NCI-H128 (cell line): ENCODE data around the gene AAK1.
"Not testable (repeated sequence)": the region's sequence is repeated elsewhere in the genome, so short reads cannot be mapped to it uniquely, and the experiment has no call there.

Experiments
- DNase-seq: peaks from one replicate; lab custom pipeline; 2025; ENCODE audit not compliant: unreplicated experiment; lab: John Stamatoyannopoulos, UW

Gene AAK1

DNA sequence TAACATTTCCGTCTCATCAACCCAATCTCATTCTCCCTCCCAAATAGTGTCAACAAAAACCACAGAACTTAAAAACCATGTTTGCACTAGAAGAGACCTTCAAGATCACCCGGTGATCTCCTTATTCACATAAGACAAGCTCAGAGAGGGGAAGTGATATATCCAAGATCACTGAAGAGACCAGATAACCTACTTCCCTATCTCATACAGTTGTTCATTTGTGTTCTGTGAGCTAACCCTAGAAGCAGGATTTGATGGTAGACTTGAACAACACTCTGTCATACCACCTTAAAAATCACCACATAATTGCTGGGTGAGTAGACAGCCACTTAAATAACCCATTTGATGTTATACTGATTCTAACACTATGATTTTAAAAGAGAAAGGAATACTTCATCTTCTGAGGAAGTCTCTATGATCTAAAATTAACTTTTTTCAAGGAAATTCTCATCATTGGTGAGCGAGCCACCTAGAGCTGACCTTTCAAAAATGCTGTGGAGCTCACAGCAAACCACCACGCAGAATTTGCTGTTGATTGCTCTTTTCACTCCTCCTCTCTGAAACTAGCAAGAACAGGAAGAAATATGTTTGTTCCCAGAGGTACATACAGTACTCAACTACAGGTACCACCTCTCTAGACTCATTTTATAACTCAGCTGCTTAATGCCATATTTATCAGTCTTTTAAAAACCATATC lies 15.1 kb downstream of the AAK1 start:
- DNase-seq, result no peak

DNA sequence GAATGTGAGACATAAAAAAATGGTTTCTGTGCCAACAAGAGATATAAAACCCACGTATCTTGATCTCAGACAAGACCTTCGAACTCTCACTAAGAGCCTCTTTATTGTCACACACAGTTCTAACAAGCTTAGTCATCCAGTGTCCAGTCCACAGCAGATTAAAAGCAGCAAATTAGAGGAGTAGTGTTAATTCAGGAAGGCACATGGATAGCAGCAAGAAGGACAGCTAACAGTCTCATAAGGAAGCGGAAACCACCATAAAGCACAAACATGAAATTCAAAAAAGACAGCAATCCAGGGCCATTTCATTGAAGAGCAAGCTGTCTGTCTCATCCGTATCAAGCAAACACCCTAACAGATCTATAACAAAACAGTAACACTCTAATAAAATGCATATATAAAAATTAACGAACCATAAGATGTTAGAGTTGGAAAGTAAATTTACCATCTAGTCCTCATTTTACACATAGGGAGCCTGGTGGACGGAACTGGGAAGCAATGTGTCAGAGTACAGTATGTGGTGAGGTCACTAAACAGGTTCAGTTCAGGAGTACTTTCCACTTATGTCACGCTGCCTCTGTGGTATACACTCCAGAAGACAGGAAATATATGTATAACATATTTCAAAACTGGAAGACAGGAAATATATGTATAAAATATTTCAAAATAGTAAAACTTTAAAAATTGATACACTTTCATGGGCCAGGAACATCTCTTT lies 18.3 kb downstream of the AAK1 start:
- no peak for DNase-seq

DNA sequence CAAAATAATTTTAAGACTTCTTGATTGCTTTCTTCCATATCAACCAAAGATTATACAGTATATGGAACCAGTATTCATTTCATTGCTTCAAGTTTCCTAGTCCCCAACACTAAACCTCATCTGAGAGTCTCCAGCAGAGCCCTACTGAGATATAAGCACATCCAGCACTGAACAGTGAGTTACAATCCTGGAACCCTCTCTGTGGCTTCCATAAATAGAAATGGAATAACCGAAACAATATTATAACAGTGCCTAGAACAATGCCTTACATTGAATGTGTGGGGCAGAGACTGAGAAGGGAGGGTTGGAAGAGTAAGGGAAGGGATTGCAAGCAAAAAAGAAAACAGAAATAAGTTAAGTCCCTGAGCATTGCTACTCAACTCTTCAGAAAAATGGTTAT lies 18.9 kb downstream of the AAK1 start:
- no peak for DNase-seq

DNA sequence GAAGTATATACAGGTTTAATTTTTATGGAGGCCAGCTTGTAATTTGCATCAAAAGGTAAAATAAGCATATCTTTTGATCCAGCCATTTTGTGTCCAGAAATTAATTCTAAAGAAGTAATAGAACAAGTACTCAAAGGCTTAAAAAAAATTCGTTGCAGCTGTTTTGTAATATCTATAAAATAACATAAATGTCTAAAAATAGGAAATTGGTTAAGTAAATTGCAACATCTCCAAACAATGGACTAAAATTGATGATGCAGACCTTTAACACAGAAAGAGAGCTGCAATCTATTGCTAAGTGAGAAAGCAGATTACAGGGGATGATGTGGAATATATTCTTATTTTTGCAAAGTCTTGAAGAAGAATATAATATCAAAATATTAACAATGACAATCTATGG lies 19.4 kb downstream of the AAK1 start:
- DNase-seq, result no peak

DNA sequence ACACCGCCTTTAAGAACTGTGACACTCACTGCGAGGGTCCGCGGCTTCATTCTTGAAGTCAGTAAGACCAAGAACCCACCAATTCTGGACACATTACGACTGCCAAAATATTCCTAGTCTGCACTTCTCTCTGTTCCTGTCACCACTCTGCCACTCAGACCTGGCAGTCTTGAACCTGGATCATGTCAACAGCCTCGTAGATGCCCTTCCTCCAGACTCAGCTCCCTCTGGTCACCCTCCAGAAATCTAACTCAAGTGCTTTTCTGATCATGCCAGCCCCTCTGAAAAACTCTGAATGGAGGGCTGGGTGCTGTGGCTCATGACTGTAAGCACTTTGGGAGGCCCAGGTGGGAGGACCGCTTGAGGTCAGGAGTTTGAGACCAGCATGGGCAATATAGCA lies 20.3 kb downstream of the AAK1 start:
- no peak for DNase-seq

DNA sequence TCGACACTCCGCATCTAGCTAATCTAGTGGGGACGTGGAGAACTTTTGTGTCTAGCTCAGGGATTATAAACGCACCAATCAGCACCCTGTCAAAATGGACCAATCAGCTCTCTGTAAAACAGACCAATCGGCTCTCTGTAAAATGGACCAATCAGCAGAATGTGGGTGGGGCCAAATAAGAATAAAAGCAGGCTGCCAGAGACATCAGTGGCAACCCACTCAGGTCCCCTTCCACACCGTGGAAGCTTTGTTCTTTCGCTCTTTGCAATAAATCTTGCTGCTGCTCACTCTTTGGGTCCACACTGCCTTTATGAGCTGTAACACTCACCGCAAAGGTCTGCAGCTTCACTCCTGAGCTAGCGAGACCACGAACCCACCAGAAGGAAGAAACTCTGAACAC lies 20.7 kb downstream of the AAK1 start:
- DNase-seq, result not testable (repeated sequence)

DNA sequence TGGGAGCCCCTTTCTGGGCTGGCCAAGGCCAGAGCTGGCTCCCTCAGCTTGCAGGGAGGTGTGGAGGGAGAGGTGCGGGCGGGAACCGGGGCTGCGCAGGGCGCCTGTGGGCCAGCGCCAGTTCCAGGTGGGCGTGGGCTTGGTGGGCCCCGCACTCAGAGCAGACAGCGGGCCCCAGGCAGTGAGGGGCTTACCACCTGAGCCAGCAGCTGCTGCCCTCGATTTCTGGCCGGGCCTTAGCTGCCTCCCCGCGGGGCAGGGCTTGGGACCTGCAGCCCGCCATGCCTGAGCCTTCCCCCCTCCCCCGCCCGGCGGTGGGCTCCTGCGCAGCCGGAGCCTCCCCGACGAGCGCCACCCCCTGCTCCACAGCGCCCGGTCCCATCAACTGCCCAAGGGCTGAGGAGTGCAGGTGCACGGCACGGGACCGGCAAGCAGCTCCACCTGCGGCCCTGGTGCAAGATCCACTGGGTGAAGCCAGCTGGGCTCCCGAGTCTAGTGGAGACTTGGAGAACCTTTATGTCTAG lies 21.5 kb downstream of the AAK1 start:
- DNase-seq, result not testable (repeated sequence)

DNA sequence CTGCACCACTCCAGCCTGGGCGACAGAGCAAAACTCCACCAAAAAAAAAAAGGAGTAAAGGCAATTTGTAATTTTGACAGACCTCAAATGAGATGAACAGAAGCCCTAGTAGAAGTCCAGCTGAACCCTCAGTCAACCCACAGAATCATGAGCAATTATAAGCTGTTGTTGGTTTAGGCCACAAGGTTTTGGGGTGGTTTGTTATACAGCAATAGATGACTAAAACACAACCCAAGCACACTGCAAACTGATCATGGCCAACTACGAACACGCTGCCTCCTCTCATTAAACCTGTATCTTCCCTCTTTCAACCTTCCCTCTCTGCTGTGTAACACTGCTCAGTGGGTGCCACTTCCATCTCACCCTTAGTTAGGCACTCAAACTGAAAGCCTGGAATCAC lies 22.1 kb downstream of the AAK1 start:
- no peak for DNase-seq

DNA sequence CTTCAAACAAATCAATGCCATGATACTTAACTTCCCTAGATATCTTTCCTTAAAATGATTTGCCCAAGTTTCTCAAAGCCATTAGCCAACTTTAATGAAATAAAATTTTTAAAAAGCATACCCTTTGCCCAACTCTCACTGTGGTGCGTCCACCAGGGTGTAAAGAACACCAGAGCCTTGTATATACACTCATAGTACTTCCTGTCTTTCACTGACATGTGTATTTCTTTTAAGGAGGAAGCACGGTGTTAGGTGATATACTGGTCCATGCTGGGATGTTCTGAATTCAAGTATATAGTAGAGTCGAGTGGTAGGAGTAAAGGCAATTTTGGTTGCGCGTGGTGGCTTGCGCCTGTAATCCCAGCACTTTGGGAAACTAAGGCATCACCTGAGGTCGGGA lies 22.7 kb downstream of the AAK1 start:
- no peak for DNase-seq

DNA sequence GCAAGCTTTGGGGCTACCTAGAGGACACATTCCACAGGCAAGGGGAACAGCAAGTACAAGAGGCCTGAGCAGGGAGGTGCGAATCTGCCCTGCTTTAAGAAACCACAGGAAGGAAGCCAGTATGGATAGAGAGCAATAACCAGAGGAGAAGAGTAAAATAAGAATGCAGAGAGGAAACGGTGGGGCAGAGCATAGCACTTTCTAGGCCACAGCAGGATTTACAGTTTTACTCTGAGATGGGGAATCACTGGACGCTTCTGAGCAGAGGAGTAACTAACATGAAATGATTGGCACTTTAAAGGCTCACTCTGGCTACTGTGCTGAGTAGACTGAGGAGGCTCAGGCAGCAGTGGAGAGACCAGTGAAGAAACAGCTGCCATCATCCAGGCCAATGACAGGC lies 23.8 kb downstream of the AAK1 start:
- DNase-seq, result no peak

DNA sequence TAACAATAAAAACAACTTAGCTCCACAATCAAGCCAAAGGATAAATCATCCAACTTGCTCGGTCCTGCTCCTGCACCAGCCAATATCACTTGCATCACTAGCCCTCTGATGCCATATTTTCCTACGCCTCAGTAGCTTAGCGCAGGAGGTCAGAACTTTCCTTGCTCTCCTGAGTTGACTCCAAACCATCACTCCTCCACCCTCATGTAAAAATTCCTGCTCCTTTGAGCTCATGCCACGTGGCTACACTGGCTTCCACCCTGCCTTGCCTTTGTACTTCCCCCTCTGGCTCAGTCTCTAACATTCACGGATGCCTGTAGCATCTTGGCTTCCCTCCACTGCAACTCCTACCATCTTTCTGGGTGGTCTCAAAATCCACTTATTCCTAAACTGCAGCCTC lies 25.2 kb downstream of the AAK1 start:
- no peak for DNase-seq

DNA sequence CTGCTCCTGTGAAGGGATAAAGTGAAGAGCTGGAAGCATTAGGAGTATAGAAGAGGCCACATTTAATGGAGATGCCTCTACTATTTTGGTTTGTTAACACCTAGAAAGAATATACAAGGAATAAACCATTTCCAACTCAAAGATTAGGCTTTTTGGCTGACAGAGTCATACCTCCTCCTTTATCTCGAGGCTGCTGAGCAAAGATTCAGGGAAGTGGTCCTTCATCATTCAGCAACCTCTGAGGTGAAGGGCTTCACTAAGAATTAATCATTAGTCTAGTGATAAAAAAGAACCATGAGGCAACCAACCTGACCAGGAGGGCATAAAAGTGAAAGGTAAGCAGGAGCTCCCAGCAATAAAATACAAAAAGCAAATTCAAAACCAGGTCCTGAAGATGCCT lies 25.8 kb downstream of the AAK1 start:
- DNase-seq, result no peak

DNA sequence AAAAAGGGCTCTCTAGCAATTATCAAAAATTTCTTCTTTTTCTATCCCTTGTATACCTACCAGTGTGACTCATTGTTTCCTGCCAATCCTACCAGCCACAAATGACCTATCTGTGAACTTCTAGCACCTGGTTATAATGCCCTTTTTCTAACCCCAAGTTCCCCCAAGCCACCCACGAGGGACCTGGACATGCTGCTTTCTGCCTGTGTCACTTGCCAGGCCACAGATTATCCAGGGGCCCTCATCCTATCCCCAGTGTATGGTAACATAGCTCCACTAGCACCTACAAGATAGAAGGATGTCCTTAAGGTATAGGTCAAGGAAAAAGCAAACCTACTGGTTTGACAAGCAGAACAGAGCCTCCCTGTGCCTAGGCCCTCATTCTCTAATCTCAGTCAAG lies 26.8 kb downstream of the AAK1 start:
- DNase-seq, result no peak

DNA sequence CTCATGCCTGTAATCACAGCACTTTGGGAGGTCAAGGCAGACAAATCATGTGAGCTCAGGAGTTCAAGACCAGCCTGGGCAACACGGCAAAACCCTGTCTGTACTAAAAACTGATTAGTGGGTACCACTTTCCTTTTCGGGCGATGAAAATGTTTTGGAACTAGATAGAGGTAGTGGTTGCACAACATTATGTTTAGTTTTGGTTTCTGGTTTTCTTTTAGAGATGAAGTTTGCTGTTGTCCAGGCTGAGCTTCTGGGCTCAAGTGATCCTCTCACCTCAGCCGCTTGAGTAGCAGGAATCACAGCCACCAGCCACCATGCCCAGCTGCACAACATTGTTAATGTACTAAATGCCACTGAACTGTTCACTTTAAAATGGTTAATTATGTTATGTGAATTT lies 27.6 kb downstream of the AAK1 start:
- DNase-seq, result no peak

DNA sequence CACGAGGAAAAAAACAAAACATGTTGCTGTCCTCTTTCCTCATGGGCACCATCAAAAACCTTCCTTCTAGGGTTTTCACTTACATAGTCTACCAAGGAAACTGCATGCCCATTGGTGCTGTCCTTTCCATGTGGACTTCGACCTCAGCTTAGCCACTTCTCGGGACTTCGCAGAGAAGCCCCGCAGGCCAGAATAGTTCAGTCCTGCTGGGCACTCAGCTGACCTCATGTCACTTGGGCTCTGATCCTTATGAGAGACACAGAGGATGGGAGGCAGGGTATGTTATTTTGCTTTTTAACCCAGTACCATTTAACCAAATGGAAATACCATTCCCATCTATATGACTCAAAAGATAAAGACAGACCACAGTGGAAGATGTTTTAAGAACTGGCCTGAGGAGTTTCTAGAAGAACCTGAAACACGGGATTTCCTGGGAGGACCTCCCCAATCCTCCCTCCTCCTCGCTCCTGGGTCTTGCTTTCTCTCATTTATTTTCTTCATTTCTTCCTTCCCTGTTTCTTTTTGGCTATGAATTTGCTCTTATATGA lies 28.4 kb downstream of the AAK1 start:
- no peak for DNase-seq

DNA sequence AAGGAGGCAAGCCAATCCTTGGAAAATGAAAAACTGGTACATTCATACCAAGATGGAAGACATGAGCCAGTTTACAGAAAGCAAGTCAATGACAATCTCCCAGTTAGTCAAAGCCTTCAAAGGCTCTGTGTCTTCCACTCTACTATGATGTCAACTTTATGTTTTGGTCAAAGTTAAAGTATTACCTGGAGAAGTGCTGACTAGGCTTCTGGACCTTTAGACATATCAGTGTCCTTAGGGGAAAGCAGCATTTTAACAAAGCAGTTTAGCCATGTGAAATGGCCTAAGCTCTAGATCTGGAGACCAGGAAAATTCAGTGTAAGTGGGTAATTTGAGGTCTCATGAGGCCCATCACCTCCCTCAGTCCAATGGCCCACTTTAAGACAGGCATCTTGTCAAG lies 30.8 kb downstream of the AAK1 start:
- no peak for DNase-seq

DNA sequence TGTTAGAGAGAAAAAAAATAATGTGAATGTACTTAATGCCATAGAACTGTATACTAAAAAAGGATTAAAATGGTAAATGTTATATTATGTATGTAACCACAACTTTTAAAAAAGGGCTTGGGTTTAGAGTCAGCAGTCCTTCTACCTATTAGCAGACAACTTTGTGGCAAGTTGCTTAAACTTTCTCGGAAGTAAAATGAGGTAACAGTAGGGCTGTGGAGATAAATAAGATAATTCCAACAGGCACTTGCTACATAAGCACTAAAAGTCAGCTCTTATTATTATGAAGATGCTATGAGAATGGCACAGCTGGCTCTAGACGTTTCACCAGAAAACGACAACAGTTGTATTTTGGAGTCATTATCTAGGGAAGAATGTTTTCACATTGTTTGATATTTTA lies 31.3 kb downstream of the AAK1 start:
- no peak for DNase-seq

DNA sequence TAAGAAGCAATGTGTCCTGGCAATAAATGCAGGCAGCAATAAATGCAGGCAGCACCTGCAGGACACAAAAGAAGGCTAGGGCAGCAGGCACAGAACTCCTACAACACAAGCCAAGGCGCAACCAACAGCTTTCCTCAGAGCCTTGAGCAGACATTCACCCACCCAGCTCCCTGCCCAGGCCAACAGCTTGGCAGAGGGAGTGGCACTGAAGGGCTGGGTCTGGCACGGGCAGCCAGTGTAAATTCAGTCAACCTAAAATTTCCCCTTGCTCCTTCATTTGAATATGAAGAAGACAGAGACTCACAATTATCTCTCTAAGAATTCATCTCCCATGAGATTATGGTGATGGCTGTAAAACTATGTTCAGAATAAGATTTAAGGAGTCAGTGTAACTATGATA lies 35.4 kb downstream of the AAK1 start:
- no peak for DNase-seq

DNA sequence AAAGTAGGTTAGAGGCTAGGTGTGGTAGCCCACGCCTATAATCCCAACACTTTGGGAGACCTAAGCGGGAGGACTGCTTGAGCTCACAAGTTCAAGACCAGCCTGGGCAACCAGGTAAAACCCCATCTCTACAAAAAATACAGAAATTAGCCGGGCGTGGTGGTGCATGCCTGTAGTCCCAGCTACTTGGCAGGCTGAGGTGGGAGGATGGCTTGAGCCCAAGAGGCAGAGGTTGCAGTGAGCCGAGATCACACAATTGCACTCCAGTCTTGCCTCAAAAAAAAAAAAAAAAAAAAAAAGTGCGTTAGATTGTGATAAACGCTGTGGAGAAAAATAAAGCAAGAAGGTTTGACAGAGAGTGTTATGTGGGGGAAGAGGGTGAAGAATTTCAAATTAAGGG lies 36.8 kb downstream of the AAK1 start:
- DNase-seq, result not testable (repeated sequence)

DNA sequence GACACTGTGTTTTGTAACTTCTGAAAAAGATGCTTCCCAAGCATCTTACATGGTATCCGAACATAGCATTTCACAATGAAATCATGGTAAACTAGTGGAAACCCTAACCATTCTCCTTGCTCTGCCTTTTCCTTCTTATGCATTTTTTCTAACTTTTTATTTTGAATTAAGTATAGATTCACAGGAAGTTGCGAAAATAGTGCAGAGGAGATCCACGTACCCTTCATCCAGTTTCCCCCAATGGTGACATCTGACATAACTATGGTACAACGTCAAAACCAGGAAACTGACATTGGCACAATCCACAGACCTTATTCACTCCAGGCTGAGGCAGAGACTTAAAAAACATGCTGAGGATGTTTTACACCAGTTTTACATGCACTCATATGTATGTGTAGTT lies 38.3 kb downstream of the AAK1 start:
- no peak for DNase-seq

DNA sequence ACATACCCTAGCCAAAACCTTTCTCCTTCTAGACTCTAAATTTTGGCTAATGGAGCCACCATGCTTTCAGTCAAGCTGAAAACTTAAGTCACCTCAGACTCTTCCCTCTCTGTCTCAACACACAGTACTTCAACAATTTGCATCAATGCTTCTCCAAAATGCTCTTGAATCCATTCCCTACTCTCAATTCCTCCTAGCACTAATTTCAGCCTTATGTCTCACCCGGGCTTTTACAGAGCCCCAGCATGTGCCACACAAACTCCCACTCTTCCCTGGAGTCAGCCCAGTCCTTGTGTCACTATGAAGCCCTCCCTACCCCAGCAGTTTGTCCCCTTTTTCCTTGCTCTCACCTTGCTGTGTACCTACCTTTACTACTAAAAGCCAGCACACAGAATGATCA lies 38.7 kb downstream of the AAK1 start:
- no peak for DNase-seq

DNA sequence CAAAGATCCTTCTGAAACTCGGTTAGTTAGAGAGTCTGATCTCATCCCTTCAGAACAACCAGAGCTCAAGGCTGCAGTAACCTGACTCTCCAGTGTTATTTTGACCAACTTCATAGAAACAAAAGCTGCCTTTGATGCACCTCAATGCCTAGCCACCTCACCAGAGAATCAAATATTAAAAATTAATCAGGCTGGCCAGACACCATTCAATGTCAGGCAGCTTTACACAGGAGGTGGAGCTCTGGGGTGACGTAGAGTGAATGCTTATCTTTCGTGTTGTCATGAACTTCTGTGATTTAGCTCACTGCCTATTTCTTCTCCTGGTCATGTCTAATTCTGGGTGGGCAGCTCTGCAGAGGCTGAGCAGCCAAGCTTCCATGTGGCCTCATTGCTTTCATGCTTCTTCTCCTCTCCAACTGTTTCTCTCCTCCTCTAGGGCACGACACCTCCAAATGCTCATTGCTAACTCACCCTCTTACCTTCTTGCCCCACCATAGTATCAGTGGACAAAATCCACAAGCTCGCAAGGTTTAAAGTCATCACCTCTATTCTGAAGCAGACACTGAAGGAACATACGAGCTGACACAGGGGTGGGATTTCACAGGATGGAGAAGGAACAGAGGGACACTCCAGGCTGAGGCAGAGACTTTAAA lies 39.4 kb downstream of the AAK1 start:
- no peak for DNase-seq
